LNCaP clone FGC (cell line): ENCODE results near the gene ZNF200.

Experiments
- DNase-seq: peaks from one replicate; pipeline ENCODE4 v3.0.0-alpha.2; 2011; ENCODE audit warnings: low read depth
- H3K4me3 ChIP-seq: 2 replicates; pipeline ENCODE4 v1.5.1; 2011; ENCODE audit warnings: mild to moderate bottlenecking, low read depth, low read length, control low read depth
- CTCF ChIP-seq: IDR thresholded peaks from 2 replicates; pipeline ENCODE4 v1.5.1; 2012; ENCODE audit warnings: mild to moderate bottlenecking; ENCODE audit not compliant: control insufficient read depth, insufficient read depth; ENCODE audit errors: extremely low read depth

Gene ZNF200

GRCh38 chr16:3249020-3249419 lies 14.1 kb upstream of the ZNF200 start:
- no peak overlapping the region for H3K4me3 ChIP-seq
- no peak for TF ChIP-seq CTCF
- no peak for DNase-seq

GRCh38 chr16:3248596-3248995 lies 13.6 kb upstream of the ZNF200 start:
- no peak for DNase-seq
- no peak overlapping the region for H3K4me3 ChIP-seq
- no peak for TF ChIP-seq CTCF

GRCh38 chr16:3246876-3247275 lies 11.9 kb upstream of the ZNF200 start:
- no peak overlapping the region for H3K4me3 ChIP-seq
- DNase-seq = no peak
- TF ChIP-seq CTCF = no peak

- no peak overlapping the region for H3K4me3 ChIP-seq
- no peak for TF ChIP-seq CTCF
- DNase-seq = no peak
Measured at GRCh38 chr16:3246002-3246401, 11.0 kb upstream of the ZNF200 start.

- no peak for DNase-seq
- H3K4me3 ChIP-seq = no peak overlapping the region
- no peak for TF ChIP-seq CTCF
Measured at GRCh38 chr16:3243882-3244281, 8.9 kb upstream of the ZNF200 start.

GRCh38 chr16:3242709-3243108 lies 7.8 kb upstream of the ZNF200 start:
- no peak overlapping the region for H3K4me3 ChIP-seq
- no peak for DNase-seq
- no peak for TF ChIP-seq CTCF

GRCh38 chr16:3241761-3242160 lies 6.8 kb upstream of the ZNF200 start:
- TF ChIP-seq CTCF = no peak
- no peak for DNase-seq
- no peak overlapping the region for H3K4me3 ChIP-seq
